Common myeloid progenitor, CD34-positive (primary cell): ENCODE results near the gene MIS12.

Experiments
- CTCF ChIA-PET: fragments of 350-600 bp; sonication (Branson Sonifier 250); formaldehyde crosslinking; loops from one replicate; lab custom pipeline; 2021; ENCODE audit warnings: antibody characterized with exemption; lab: Charles Lee
- POLR2A ChIA-PET: fragments of 350-600 bp; sonication (Branson Sonifier 250); formaldehyde crosslinking; loops from one replicate; lab custom pipeline; 2021; ENCODE audit warnings: antibody characterized with exemption; lab: Charles Lee
- DNase-seq, 3 donors: peaks; one replicate each; pipeline versions ENCODE4 v3.0.0 to v3.0.0-alpha.2; 2013
- H3K27ac ChIP-seq, 2 experiments: 1 replicate in 1 of 2; 2 replicates in 1 of 2; pipeline ENCODE4 v1.7.0; 2013; ENCODE audit warnings: inconsistent platforms in 2 of 2, low read length in 2 of 2, mild to moderate bottlenecking in 2 of 2, low read depth in 1 of 2, moderate library complexity in 1 of 2; ENCODE audit not compliant: severe bottlenecking in 2 of 2, insufficient read depth in 1 of 2, poor library complexity in 1 of 2
- H3K27me3 ChIP-seq, 5 experiments: replicated peaks in 2 of 5; 1 replicate in 3 of 5; 2 replicates in 2 of 5; pipeline versions ENCODE4 v1.6.1 to v1.7.0; 2013; ENCODE audit warnings: low read length in 4 of 5, mild to moderate bottlenecking in 2 of 5, moderate library complexity in 2 of 5, inconsistent platforms in 1 of 5; ENCODE audit not compliant: insufficient read depth in 5 of 5, control insufficient read depth in 4 of 5
- H3K36me3 ChIP-seq, 4 experiments: 1 replicate in 2 of 4; 2 replicates in 2 of 4; pipeline versions ENCODE4 v1.6.1 to v1.7.0; 2013; ENCODE audit warnings: low read length in 3 of 4, control low read depth in 1 of 4, mild to moderate bottlenecking in 1 of 4; ENCODE audit not compliant: control insufficient read depth in 4 of 4, insufficient read depth in 4 of 4
- H3K4me1 ChIP-seq, 4 experiments: 1 replicate in 3 of 4; 2 replicates in 1 of 4; pipeline versions ENCODE4 v1.6.1 to v1.7.1; 2013; ENCODE audit warnings: low read length in 3 of 4, mild to moderate bottlenecking in 3 of 4, control low read depth in 1 of 4, inconsistent platforms in 1 of 4, moderate library complexity in 1 of 4; ENCODE audit not compliant: control insufficient read depth in 4 of 4, insufficient read depth in 4 of 4; ENCODE audit errors: control extremely low read depth in 1 of 4
- H3K4me3 ChIP-seq, 7 experiments: 1 replicate in 4 of 7; 2 replicates in 3 of 7; pipeline versions ENCODE4 v1.5.1 to v1.7.0; 2013; ENCODE audit warnings: mild to moderate bottlenecking in 7 of 7, low read length in 6 of 7, moderate library complexity in 6 of 7, inconsistent platforms in 2 of 7, low read depth in 2 of 7, control low read depth in 1 of 7; ENCODE audit not compliant: insufficient read depth in 4 of 7, control insufficient read depth in 1 of 7; ENCODE audit errors: extremely low read depth in 1 of 7
- H3K9me3 ChIP-seq, 5 experiments: 1 replicate in 4 of 5; 2 replicates in 1 of 5; pipeline versions ENCODE4 v1.6.1 to v1.7.1; 2013; ENCODE audit warnings: low read length in 4 of 5, mild to moderate bottlenecking in 2 of 5, inconsistent platforms in 1 of 5, low read depth in 1 of 5, moderate library complexity in 1 of 5; ENCODE audit not compliant: control insufficient read depth in 4 of 5, insufficient read depth in 2 of 5; ENCODE audit errors: control extremely low read depth in 1 of 5
- WGBS: methylation state at CpG from one replicate; pipeline ENCODE4 v1.1.5; 2013; ENCODE audit not compliant: insufficient coverage; 5-methylcytosine and 5-hydroxymethylcytosine counted together

The MIS12 gene

GRCh38 chr17:5446786-5447185, 39.6 kb upstream of the MIS12 start:
- Histone ChIP-seq H3K27me3 (no peaks in the 10 kb centered on the region), H3K4me3 (no peak overlapping the region), H3K27ac (no peak overlapping the region), H3K36me3 (peaks cover 21 to 77% (median 62%) of the 10 kb centered on the region in 4 experiments), H3K9me3 (no peaks in the 10 kb centered on the region), H3K4me1 (no peaks in the 10 kb centered on the region)
- DNase-seq: no peak
- WGBS: 100% methylated on average over 4 of the region's 8 CpGs
- ChIA-PET POLR2A (no interaction called here), CTCF (no interaction called here)

GRCh38 chr17:5464717-5465507, 21.5 kb upstream of the MIS12 start:
- peaks cover 7 to 17% (median 16%) of the 10 kb centered on the region in 4 experiments for H3K36me3 ChIP-seq
- H3K27me3 ChIP-seq: no peaks in the 10 kb centered on the region
- no peaks in the 10 kb centered on the region for H3K9me3 ChIP-seq
- no peak overlapping the region for H3K4me3 ChIP-seq
- peaks cover 4 to 21% (median 16%) of the 10 kb centered on the region in 4 experiments for H3K4me1 ChIP-seq
- ChIA-PET POLR2A (no interaction called here), CTCF (no interaction called here)
- DNase-seq: no peak
- whole genome bisulfite sequencing: 95% methylated on average over 9 of the region's 10 CpGs
- no peak overlapping the region for H3K27ac ChIP-seq

- POLR2A ChIA-PET: interaction anchor here (0.6 kb wide), 1 partner anchor 185 kb away, joined by 4 read pairs; no protein-coding TSS in a partner anchor
- WGBS: 100% methylated on average over 1 of the region's 4 CpGs
- H3K36me3 ChIP-seq: peaks cover 3 to 11% (median 6%) of the 10 kb centered on the region in 4 experiments
- no peaks in the 10 kb centered on the region for H3K27me3 ChIP-seq
- H3K4me3 ChIP-seq: no peak overlapping the region
- H3K27ac ChIP-seq: no peak overlapping the region
- DNase-seq: no peak
- CTCF ChIA-PET: no interaction called here
- no peaks in the 10 kb centered on the region for H3K9me3 ChIP-seq
- peaks cover 4 to 21% (median 16%) of the 10 kb centered on the region in 4 experiments for H3K4me1 ChIP-seq
Measured at GRCh38 chr17:5466295-5466694, 20.1 kb upstream of the MIS12 start.

- POLR2A ChIA-PET: no interaction called here
- Histone ChIP-seq H3K27ac (peak overlapping the region in 1 of 2 experiments; percentile 69), H3K4me3 (peak overlapping the region in 6 of 7 experiments; percentile 82 to 96 (median 89)), H3K9me3 (no peaks in the 10 kb centered on the region), H3K27me3 (no peaks in the 10 kb centered on the region), H3K36me3 (peaks cover 1 to 11% (median 2%) of the 10 kb centered on the region in 4 experiments), H3K4me1 (peaks cover 4 to 21% (median 16%) of the 10 kb centered on the region in 4 experiments)
- no peak for DNase-seq
- 22% methylated on average over 6 of the region's 8 CpGs for WGBS
- CTCF ChIA-PET: no interaction called here
Measured at GRCh38 chr17:5467416-5467815, 18.9 kb upstream of the MIS12 start.

- Histone ChIP-seq H3K36me3 (peaks cover 0 to 13% (median 2%) of the 10 kb centered on the region in 4 experiments), H3K9me3 (no peaks in the 10 kb centered on the region), H3K4me1 (peaks cover 4 to 21% (median 16%) of the 10 kb centered on the region in 4 experiments), H3K27me3 (no peaks in the 10 kb centered on the region), H3K4me3 (peak overlapping the region; percentile 82 to 96 (median 86)), H3K27ac (peak overlapping the region in 1 of 2 experiments; percentile 69)
- POLR2A ChIA-PET: interaction anchor here (1.5 kb wide), 1 partner anchor 17 kb away, joined by 9 read pairs; the partner anchor contains the start of genes DERL2 and MIS12
- DNase-seq: no peak
- under 1% methylated on average over 17 of the region's 17 CpGs for WGBS
- CTCF ChIA-PET: no interaction called here
Measured at GRCh38 chr17:5468075-5468473, 18.3 kb upstream of the MIS12 start.

- 89% methylated on average over 1 of the region's 3 CpGs for WGBS
- ChIA-PET POLR2A (interaction anchor here (0.5 kb wide), 1 partner anchor 12 kb away, joined by 3 read pairs; no protein-coding TSS in a partner anchor), CTCF (interaction anchor here (0.6 kb wide), 1 partner anchor 79 kb away, joined by 3 read pairs; no protein-coding TSS in a partner anchor)
- Histone ChIP-seq H3K4me3 (no peak overlapping the region), H3K4me1 (peaks cover 1 to 7% (median 4%) of the 10 kb centered on the region in 4 experiments), H3K9me3 (no peaks in the 10 kb centered on the region), H3K27me3 (no peaks in the 10 kb centered on the region), H3K36me3 (peaks cover 7 to 38% (median 28%) of the 10 kb centered on the region in 4 experiments), H3K27ac (no peak overlapping the region)
- no peak for DNase-seq
Measured at GRCh38 chr17:5472511-5472910, 13.9 kb upstream of the MIS12 start.

- Histone ChIP-seq H3K27ac (no peak overlapping the region), H3K4me3 (no peak overlapping the region), H3K27me3 (no peaks in the 10 kb centered on the region), H3K36me3 (peaks cover 18 to 51% (median 41%) of the 10 kb centered on the region in 4 experiments), H3K4me1 (no peaks in the 10 kb centered on the region), H3K9me3 (peaks cover 0 to 7% (median 3%) of the 10 kb centered on the region in 5 experiments)
- WGBS: 92% methylated on average over 2 of the region's 2 CpGs
- no peak for DNase-seq
- ChIA-PET POLR2A (no interaction called here), CTCF (interaction anchor here (1.3 kb wide), 1 partner anchor 26 kb away, joined by 4 read pairs; no protein-coding TSS in a partner anchor)
Measured at GRCh38 chr17:5473906-5474305, 12.5 kb upstream of the MIS12 start.
